Stomach (tissue), 9 donors: ENCODE measurements around the gene ATP2B2. TPM values are rescaled to one million over a fixed set of nuclear protein-coding genes. Genes with fewer than 3 reads are reported as not detected.

Experiments
- DNase-seq, 2 donors: peaks; one replicate each; pipeline versions ENCODE4 v3.0.0 to v3.0.0-alpha.2; 2013 to 2019
- H3K27ac ChIP-seq, 5 donors: fragments of 200-600 bp in 4 of 5; sonication (generic) in 4 of 5; one replicate each; pipeline ENCODE4 v1.5.1; 2013 to 2019; ENCODE audit warnings: mild to moderate bottlenecking in 1 of 5, moderate library complexity in 1 of 5
- H3K27me3 ChIP-seq, 3 donors: fragments of 200-600 bp; sonication (generic); one replicate each; pipeline ENCODE4 v1.5.1; 2017 to 2019; ENCODE audit warnings: mixed run types in 1 of 3
- H3K36me3 ChIP-seq, 4 donors: fragments of 200-600 bp; sonication (generic); 1 replicate in 3 of 4; 2 replicates in 1 of 4; pipeline ENCODE4 v1.5.1; 2016 to 2019
- H3K4me1 ChIP-seq, 4 donors: fragments of 200-600 bp; sonication (generic); one replicate each; pipeline ENCODE4 v1.5.1; 2016 to 2019
- H3K4me3 ChIP-seq, 4 donors: fragments of 200-600 bp; sonication (generic) in 3 of 4; one replicate each; pipeline ENCODE4 v1.5.1; 2016 to 2019; ENCODE audit warnings: mild to moderate bottlenecking in 1 of 4
- H3K9me3 ChIP-seq, 4 donors: fragments of 200-600 bp; sonication (generic); one replicate each; pipeline ENCODE4 v1.5.1; 2016 to 2019
- EP300 ChIP-seq: sonication (generic); formaldehyde crosslinking; IDR thresholded peaks from one replicate; pipeline ENCODE4 v1.6.1; 2017; ENCODE audit warnings: antibody characterized with exemption
- POLR2A ChIP-seq, 4 donors: fragments of 450-650 bp; IDR thresholded peaks; one replicate each; pipeline ENCODE4 v1.6.1; 2016; ENCODE audit warnings: antibody characterized with exemption in 4 of 4, control low read depth in 2 of 4, mild to moderate bottlenecking in 1 of 4, moderate library complexity in 1 of 4
- POLR2AphosphoS5 ChIP-seq, 3 donors: sonication (generic); formaldehyde crosslinking; IDR thresholded peaks; one replicate each; pipeline ENCODE4 v1.6.1; 2016; ENCODE audit warnings: antibody characterized with exemption in 3 of 3
- WGBS, 5 donors: extraction: QIAGEN DNeasy Blood & Tissue Kit in 3 of 5; methylation state at CpG; one replicate each; pipeline versions ENCODE4 v1.1.5 to v1.1.7; 2013 to 2018; 5-methylcytosine and 5-hydroxymethylcytosine counted together
- intact Hi-C: fragments of 100-400 bp; cut with DNase I; formaldehyde crosslinking; loops from one replicate; pipeline ENCODE4 v1.15.1; 2023; ENCODE audit warnings: low total_unique reads
- polyA plus RNA-seq, 3 donors: library from polyadenylated mRNA; stranded (reverse); fragments of 200-250 nt; gene quantifications; one replicate each; pipeline ENCODE4 v1.2.3, GENCODE V29; 2013
- total RNA-seq, 5 donors: library from RNA; depleted of rRNA; stranded (reverse); fragments of >200 nt; gene quantifications; one replicate each; pipeline versions ENCODE4 v1.1.0 to v1.2.3, GENCODE V29; 2014 to 2016
- TF ChIP-seq, protein P1 (sequence below), 7 experiments: fragments of 450-650 bp in 4 of 7; fragments of 200-600 bp in 3 of 7; sonication (generic) in 3 of 7; IDR thresholded peaks; one replicate each; pipeline ENCODE4 v1.5.1; 2016 to 2019; ENCODE audit warnings: antibody characterized with exemption in 7 of 7, control low read depth in 2 of 7, mild to moderate bottlenecking in 1 of 7
- donor health status: healthy with polysubstance abuse.
- donor health status: Bipolar disorder and iron deficiency.
- donor health status: healthy.

ATP2B2 gene
- total and polyA plus RNA-seq, 8 donors, result 0.03 to 0.37 TPM; not detected in 6

DNA sequence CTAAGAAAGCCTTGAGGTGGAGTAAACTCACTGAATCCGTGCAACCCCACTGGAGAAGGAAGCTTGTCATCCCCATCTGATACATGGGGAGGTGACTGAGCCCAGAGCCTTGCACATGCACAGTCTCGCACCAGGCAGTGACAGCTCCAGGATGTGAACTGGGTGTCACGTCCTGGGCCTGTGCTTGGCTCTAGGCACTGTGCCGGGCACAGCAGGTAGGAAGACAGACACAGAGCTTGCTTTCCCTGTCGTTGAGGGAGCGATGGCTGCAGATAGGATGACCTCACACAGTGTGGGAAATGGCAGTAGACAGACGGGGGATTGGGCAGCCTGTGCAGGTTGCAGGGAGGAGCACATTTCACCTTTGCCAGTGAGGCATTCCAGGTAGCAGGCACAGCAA is 12.2 kb upstream of the ATP2B2 start:
- no peaks in the 10 kb centered on the region for H3K9me3 ChIP-seq
- H3K27me3 ChIP-seq, result peaks cover 0 to 7% (median 0%) of the 10 kb centered on the region in 3 donors
- H3K4me1 ChIP-seq, result no peaks in the 10 kb centered on the region
- no peak overlapping the region for H3K27ac ChIP-seq
- H3K36me3 ChIP-seq, result no peaks in the 10 kb centered on the region
- intact Hi-C loops, result no loop called here
- no peak overlapping the region for H3K4me3 ChIP-seq
- DNase-seq, result no peak
- TF ChIP-seq EP300 (no peak), POLR2A (IDR thresholded peaks at IDR 0.05) (no peak), POLR2AphosphoS5 (IDR thresholded peaks at IDR 0.05) (no peak)
- TF ChIP-seq, protein P1, sequence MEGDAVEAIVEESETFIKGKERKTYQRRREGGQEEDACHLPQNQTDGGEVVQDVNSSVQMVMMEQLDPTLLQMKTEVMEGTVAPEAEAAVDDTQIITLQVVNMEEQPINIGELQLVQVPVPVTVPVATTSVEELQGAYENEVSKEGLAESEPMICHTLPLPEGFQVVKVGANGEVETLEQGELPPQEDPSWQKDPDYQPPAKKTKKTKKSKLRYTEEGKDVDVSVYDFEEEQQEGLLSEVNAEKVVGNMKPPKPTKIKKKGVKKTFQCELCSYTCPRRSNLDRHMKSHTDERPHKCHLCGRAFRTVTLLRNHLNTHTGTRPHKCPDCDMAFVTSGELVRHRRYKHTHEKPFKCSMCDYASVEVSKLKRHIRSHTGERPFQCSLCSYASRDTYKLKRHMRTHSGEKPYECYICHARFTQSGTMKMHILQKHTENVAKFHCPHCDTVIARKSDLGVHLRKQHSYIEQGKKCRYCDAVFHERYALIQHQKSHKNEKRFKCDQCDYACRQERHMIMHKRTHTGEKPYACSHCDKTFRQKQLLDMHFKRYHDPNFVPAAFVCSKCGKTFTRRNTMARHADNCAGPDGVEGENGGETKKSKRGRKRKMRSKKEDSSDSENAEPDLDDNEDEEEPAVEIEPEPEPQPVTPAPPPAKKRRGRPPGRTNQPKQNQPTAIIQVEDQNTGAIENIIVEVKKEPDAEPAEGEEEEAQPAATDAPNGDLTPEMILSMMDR (IDR thresholded peaks at IDR 0.05), result no peak
- WGBS, 5 donors, result 63 to 80% (median 65%) methylated on average over 6 to 7 of the region's 7 CpGs

DNA sequence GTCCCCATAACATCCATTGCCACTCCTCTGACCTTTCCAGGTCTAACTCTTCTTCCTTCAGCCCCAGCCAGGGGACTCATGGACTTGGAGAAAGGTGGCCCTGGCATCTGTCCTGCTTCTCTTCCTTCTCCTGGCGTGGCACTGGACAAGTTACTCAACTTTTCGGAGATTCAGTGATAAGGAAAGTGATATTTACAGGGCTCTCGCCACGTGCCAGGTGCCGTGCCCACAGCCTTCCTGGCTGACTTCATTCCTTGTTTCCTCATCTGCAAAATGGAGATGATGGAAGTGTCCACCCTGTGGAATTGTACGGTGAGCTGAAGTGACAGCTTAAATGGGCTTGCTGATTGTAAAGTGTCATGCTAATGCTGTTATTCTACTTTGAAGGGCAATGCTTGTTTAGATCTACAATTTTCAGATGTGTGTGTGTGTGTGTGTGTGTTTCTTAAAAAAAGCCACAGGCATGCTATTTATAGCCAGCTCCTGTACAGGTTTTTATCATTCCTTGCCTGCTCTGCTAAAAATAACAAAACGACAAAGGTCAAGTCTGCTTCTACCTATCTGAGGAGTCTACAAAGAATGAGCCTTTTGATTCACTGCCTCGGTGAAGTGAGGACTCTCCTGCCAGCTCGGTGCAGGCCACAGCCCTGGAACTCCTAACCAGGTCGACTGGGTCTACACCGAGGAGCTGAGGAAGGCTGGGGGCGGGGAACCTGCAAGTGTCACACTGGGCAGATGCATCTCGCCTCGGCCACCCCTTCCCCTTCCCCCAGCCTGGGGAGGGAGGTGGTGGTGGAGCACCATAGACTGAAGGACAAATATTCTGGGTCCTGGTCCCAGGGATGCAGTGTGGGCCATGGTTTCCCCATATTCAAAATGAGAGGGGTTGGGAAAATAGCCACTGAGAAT is 11.4 kb upstream of the ATP2B2 start:
- Histone ChIP-seq H3K27me3 (peaks cover 0 to 7% (median 0%) of the 10 kb centered on the region in 3 donors), H3K9me3 (no peaks in the 10 kb centered on the region), H3K36me3 (no peaks in the 10 kb centered on the region), H3K4me3 (no peak overlapping the region), H3K27ac (no peak overlapping the region), H3K4me1 (no peaks in the 10 kb centered on the region)
- TF ChIP-seq POLR2A (IDR thresholded peaks at IDR 0.05) (no peak), POLR2AphosphoS5 (IDR thresholded peaks at IDR 0.05) (no peak), EP300 (no peak)
- TF ChIP-seq, protein P1 (IDR thresholded peaks at IDR 0.05), result no peak
- 32 to 48% (median 40%) methylated on average over 12 to 14 of the region's 14 CpGs for WGBS, 5 donors
- intact Hi-C loops, result no loop called here
- DNase-seq, result no peak

DNA sequence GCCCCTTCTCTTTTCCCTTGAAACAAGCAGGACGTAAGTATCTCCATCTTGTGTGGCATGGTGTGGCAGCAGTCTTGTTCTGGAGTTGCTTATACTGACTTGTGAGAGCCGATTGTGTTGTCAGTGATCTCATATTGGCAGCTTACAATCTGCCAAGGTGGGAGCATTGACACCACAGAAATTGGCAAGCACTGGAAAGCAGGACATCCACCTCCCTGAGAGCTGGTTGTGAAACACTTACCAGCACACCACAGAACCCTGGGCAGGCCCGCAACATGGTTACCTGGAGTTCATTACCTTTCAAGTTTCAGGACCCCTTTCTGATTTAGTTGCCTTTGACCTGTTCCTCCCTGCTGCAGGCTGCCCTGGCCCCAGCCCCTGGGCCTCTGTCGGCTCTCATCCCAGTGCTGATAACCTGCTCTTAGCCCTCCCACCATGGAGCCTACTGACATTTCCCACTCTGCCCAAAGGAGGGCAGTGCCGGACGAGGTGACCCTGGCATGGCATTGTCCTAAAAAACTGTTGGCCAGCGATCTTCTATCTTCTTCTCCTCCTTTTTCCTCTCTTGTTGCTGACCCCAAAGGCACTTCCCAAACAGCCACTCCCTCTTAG is 10.6 kb upstream of the ATP2B2 start:
- peaks cover 0 to 3% (median 0%) of the 10 kb centered on the region in 3 donors for H3K27me3 ChIP-seq
- no peak overlapping the region for H3K27ac ChIP-seq
- no peak for TF ChIP-seq POLR2AphosphoS5 (IDR thresholded peaks at IDR 0.05)
- TF ChIP-seq POLR2A (IDR thresholded peaks at IDR 0.05), result no peak
- no peak for TF ChIP-seq EP300
- TF ChIP-seq, protein P1 (IDR thresholded peaks at IDR 0.05), result no peak
- no peaks in the 10 kb centered on the region for H3K36me3 ChIP-seq
- WGBS, 5 donors, result 51 to 71% (median 64%) methylated on average over 7 of the region's 7 CpGs
- no peaks in the 10 kb centered on the region for H3K4me1 ChIP-seq
- DNase-seq, result no peak
- no peak overlapping the region for H3K4me3 ChIP-seq
- intact Hi-C loops, result no loop called here
- H3K9me3 ChIP-seq, result no peaks in the 10 kb centered on the region

DNA sequence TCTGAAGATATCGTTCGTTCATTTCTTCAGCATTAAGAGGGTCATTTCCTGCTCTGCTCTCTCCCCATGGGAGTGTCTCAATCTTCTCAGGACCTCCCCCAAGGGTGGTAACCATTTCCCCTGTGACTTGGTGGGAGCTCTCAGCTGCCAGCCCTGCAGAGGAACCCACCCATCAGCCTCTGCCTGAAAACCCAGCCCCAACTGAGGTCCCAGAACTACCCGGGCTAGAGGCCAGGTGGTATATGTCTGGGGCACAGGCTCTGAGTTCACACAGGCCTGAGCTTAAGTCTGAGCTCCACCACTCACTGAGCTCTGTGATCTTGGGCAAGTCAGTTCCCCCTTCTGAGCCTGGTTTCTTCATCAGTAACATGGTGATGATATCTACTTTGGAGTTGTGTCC is 10.0 kb upstream of the ATP2B2 start:
- no peak overlapping the region for H3K27ac ChIP-seq
- H3K9me3 ChIP-seq, result no peaks in the 10 kb centered on the region
- H3K4me3 ChIP-seq, result no peak overlapping the region
- whole genome bisulfite sequencing, 5 donors, result 70 to 83% (median 78%) methylated on average over 3 of the region's 3 CpGs
- H3K36me3 ChIP-seq, result no peaks in the 10 kb centered on the region
- H3K4me1 ChIP-seq, result no peaks in the 10 kb centered on the region
- no peak for TF ChIP-seq POLR2A (IDR thresholded peaks at IDR 0.05)
- TF ChIP-seq EP300, result no peak
- TF ChIP-seq POLR2AphosphoS5 (IDR thresholded peaks at IDR 0.05), result no peak
- TF ChIP-seq, protein P1 (IDR thresholded peaks at IDR 0.05), result no peak
- intact Hi-C loops, result no loop called here
- DNase-seq, result no peak
- no peaks in the 10 kb centered on the region for H3K27me3 ChIP-seq
